ENCODE data around the gene CTDSPL. TPM values are rescaled to one million over a fixed set of nuclear protein-coding genes. Genes with fewer than 3 reads are reported as not detected.
A peak's percentile ranks its signal among the peaks of the same experiment; 100 is the strongest.

Gene CTDSPL
- total RNA-seq, 6 donors from 2014 or later: 35.6 to 78.1 (median 55.5) TPM

GRCh38 chr3:37918627-37919026 is 56.9 kb downstream of the CTDSPL start:
- Histone ChIP-seq H3K4me3 (no peak overlapping the region), H3K9me3 (no peaks in the 10 kb centered on the region), H3K36me3 (no peaks in the 10 kb centered on the region), H3K27ac (no peak overlapping the region), H3K4me1 (peaks cover 21 to 39% (median 26%) of the 10 kb centered on the region in 4 donors), H3K27me3 (no peaks in the 10 kb centered on the region)
- ATAC-seq (ENCODE audit: low FRiP score in 2 of 2): no peak
- DNase-seq: no peak
- WGBS, 2 donors: 85 to 100% methylated on average over 1 of the region's 1 CpG
- TF ChIP-seq POLR2A (IDR thresholded peaks at IDR 0.05): no peak
- no peak for TF ChIP-seq CTCF (IDR thresholded peaks at IDR 0.05)
- TF ChIP-seq POLR2AphosphoS5 (IDR thresholded peaks at IDR 0.05): no peak
- no peak for TF ChIP-seq EP300 (IDR thresholded peaks at IDR 0.05)

GRCh38 chr3:37920156-37920699 is 58.5 kb downstream of the CTDSPL start:
- no peak for DNase-seq
- no peaks in the 10 kb centered on the region for H3K9me3 ChIP-seq
- whole genome bisulfite sequencing, 2 donors: 78% methylated on average over 4 of the region's 4 CpGs
- H3K36me3 ChIP-seq: no peaks in the 10 kb centered on the region
- peak overlapping the region in 2 of 4 donors; percentile 38 to 58 for H3K27ac ChIP-seq
- ATAC-seq (ENCODE audit: low FRiP score in 2 of 2): no peak
- H3K27me3 ChIP-seq: no peaks in the 10 kb centered on the region
- H3K4me3 ChIP-seq: no peak overlapping the region
- peaks cover 33 to 50% (median 38%) of the 10 kb centered on the region in 4 donors for H3K4me1 ChIP-seq
- TF ChIP-seq EP300 (IDR thresholded peaks at IDR 0.05) (no peak), CTCF (IDR thresholded peaks at IDR 0.05) (no peak), POLR2A (IDR thresholded peaks at IDR 0.05) (no peak), POLR2AphosphoS5 (IDR thresholded peaks at IDR 0.05) (no peak)

GRCh38 chr3:37921025-37921424 is 59.3 kb downstream of the CTDSPL start:
- no peak for DNase-seq
- Histone ChIP-seq H3K36me3 (no peaks in the 10 kb centered on the region), H3K27ac (peak overlapping the region in 3 of 4 donors; percentile 22 to 75 (median 38)), H3K4me1 (peaks cover 33 to 52% (median 38%) of the 10 kb centered on the region in 4 donors), H3K9me3 (no peaks in the 10 kb centered on the region), H3K27me3 (no peaks in the 10 kb centered on the region), H3K4me3 (no peak overlapping the region)
- 61 to 83% methylated on average over 5 of the region's 5 CpGs for WGBS, 2 donors
- TF ChIP-seq CTCF (IDR thresholded peaks at IDR 0.05): no peak
- no peak for TF ChIP-seq EP300 (IDR thresholded peaks at IDR 0.05)
- TF ChIP-seq POLR2A (IDR thresholded peaks at IDR 0.05): no peak
- no peak for TF ChIP-seq POLR2AphosphoS5 (IDR thresholded peaks at IDR 0.05)
- ATAC-seq (ENCODE audit: low FRiP score in 2 of 2): no peak

GRCh38 chr3:37922721-37923568 is 61.3 kb downstream of the CTDSPL start:
- H3K4me1 ChIP-seq: peaks cover 33 to 52% (median 38%) of the 10 kb centered on the region in 4 donors
- TF ChIP-seq POLR2AphosphoS5 (IDR thresholded peaks at IDR 0.05): no peak
- TF ChIP-seq EP300 (IDR thresholded peaks at IDR 0.05): no peak
- no peak for TF ChIP-seq CTCF (IDR thresholded peaks at IDR 0.05)
- TF ChIP-seq POLR2A (IDR thresholded peaks at IDR 0.05): no peak
- H3K27me3 ChIP-seq: no peaks in the 10 kb centered on the region
- no peak overlapping the region for H3K4me3 ChIP-seq
- DNase-seq (peak in 1 of 2 donors; percentile 80), ATAC-seq (ENCODE audit: low FRiP score in 2 of 2) (peak; percentile 43 to 64)
- no peaks in the 10 kb centered on the region for H3K36me3 ChIP-seq
- 44 to 56% methylated on average over 5 of the region's 5 CpGs for WGBS, 2 donors
- peak overlapping the region; percentile 52 to 77 (median 71) for H3K27ac ChIP-seq
- H3K9me3 ChIP-seq: no peaks in the 10 kb centered on the region
